K562 (cell line): Measurements from ENCODE around the gene HINT3. TPM values are rescaled to one million over a fixed set of nuclear protein-coding genes. Genes with fewer than 3 reads are reported as not detected.

Experiments used
- ATF7 ChIP-seq: fragments of 450-650 bp; IDR thresholded peaks from 2 replicates; pipeline ENCODE4 v1.7.1; 2014; ENCODE audit warnings: mild to moderate bottlenecking, moderate library complexity
- BACH1 ChIP-seq: fragments of 200-800 bp; sonication (Bioruptor generic); IDR thresholded peaks from 2 replicates; pipeline ENCODE4 v1.6.1; 2016; ENCODE audit warnings: missing genetic modification characterization, missing compliant biosample characterization
- C11orf30 ChIP-seq: fragments of 450-650 bp; IDR thresholded peaks from 2 replicates; pipeline ENCODE4 v1.6.1; 2016; ENCODE audit warnings: low read depth, mild to moderate bottlenecking
- DPF2 ChIP-seq: fragments of 450-650 bp; IDR thresholded peaks from 2 replicates; pipeline ENCODE4 v1.6.1; 2016
- FOSL1 ChIP-seq: fragments of 200-800 bp; sonication (Bioruptor generic); conservative IDR thresholded peaks from 2 replicates; pipeline ENCODE4 v1.6.1; 2016; ENCODE audit warnings: missing genetic modification characterization, missing compliant biosample characterization
- JUND ChIP-seq, 2 experiments: IDR thresholded peaks; 2 replicates in 1 of 2; 3 replicates in 1 of 2; pipeline ENCODE4 v1.6.1; 2011; ENCODE audit warnings: borderline replicate concordance in 2 of 2, low read depth in 2 of 2, low read length in 2 of 2, improper control_type of control experiment in 1 of 2, missing biosample characterization in 1 of 2, missing genetic modification characterization in 1 of 2, missing genetic modification reagents in 1 of 2
- RB1 ChIP-seq: fragments of 450-650 bp; IDR thresholded peaks from 2 replicates; pipeline ENCODE4 v1.6.1; 2017; ENCODE audit warnings: low read depth, mild to moderate bottlenecking
- SMAD4 ChIP-seq: fragments of 250-450 bp; sonication (Bioruptor Pico); conservative IDR thresholded peaks from 2 replicates; pipeline ENCODE4 v1.8.0; 2021; ENCODE audit warnings: inconsistent platforms, mild to moderate bottlenecking, moderate library complexity
- ZKSCAN3 ChIP-seq: fragments of 250-450 bp; sonication (Bioruptor Pico); IDR thresholded peaks from 2 replicates; pipeline ENCODE4 v1.4.0; 2020
- ZNF609 ChIP-seq: sonication (generic); formaldehyde crosslinking; IDR thresholded peaks from 2 replicates; pipeline ENCODE4 v1.8.1; 2023; ENCODE audit warnings: missing genetic modification reagents, mild to moderate bottlenecking, borderline replicate concordance
- polyA plus RNA-seq, 8 experiments: library from polyadenylated mRNA; depleted of rRNA in 4 of 8; stranded (reverse) in 5 of 8; unstranded in 3 of 8; fragments of >200 nt; fragmentation: Nextera tagmentation in 2 of 8; fragmentation: Illumina TruSeq in 1 of 8; extraction: Ambion mirVana in 2 of 8; extraction: Trizol in 1 of 8; gene quantifications; 2 replicates each; pipeline versions ENCODE4 v1.2.1 to v1.2.3, GENCODE V29; 2011 to 2014; ENCODE audit warnings: inconsistent platforms in 1 of 8, missing spikeins in 1 of 8
- total RNA-seq, 7 experiments: library from RNA; depleted of rRNA in 6 of 7; stranded (reverse); fragments of >200 nt in 6 of 7; fragmentation: Illumina TruSeq in 2 of 7; extraction: Trizol in 2 of 7; gene quantifications; 2 replicates each; pipeline versions ENCODE4 v1.2.1 to v1.2.3, GENCODE V29; 2011 to 2021; ENCODE audit warnings: low replicate concordance in 1 of 7
- TF ChIP-seq, protein P1 (sequence below), 2 experiments: fragments of 450-650 bp in 1 of 2; sonication (generic) in 1 of 2; formaldehyde crosslinking in 1 of 2; IDR thresholded peaks in 1 of 2; conservative IDR thresholded peaks in 1 of 2; 2 replicates each; pipeline versions ENCODE4 v1.6.1 to v1.8.1; 2016 to 2023; ENCODE audit warnings: mild to moderate bottlenecking in 2 of 2, moderate library complexity in 2 of 2, inconsistent platforms in 1 of 2, missing genetic modification reagents in 1 of 2

The HINT3 gene
- total and polyA plus RNA-seq, 9 of the 15 experiments (the other 6 are each of a cell fraction or from before 2014, with no cell fraction given), result 1.4 to 16.6 (median 10.8) TPM

DNA sequence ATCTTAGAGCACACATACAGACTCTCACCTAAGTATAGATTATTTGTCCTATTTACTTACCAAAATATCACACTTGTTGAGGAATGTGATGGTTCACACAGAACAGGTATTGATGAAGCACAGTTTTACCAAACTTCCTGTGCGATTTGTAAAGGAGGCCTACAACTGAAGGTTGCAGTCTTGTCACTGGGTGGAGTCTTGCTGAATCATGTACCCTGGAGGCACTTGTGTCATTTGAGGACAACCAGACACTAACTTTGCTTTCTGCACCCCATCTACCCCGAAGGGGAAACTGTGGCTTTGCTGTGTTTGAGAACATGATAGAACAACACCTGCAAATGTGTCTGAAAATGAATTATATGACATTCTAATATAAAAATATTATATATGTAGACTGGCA is 32.4 kb upstream of the HINT3 start (continued):
- TF ChIP-seq ZNF609 (CRISPR knock-in tag) (no peak), ATF7 (peak; percentile 12; the same call in 1 of the 2 replicates), FOSL1 (peak; percentile 13; the same call in 1 of the 2 replicates), SMAD4 (CRISPR knock-in tag) (peak; percentile 38), JUND (IDR thresholded peaks at IDR 0.05; ENCODE audit: borderline replicate concordance, low read depth, low read length) (peak; percentile 60; the same call in 1 of the 2 replicates), JUND (tag; IDR thresholded peaks at IDR 0.05; ENCODE audit: borderline replicate concordance, low read depth, low read length) (peak; percentile 75; the same call in 2 of the 3 replicates), RB1 (no peak), ZKSCAN3 (CRISPR knock-in tag) (no peak), C11orf30 (peak; percentile 88), BACH1 (tag) (peak; percentile 19; the same call in 1 of the 2 replicates), DPF2 (peak; percentile 69)
- TF ChIP-seq, protein P1, sequence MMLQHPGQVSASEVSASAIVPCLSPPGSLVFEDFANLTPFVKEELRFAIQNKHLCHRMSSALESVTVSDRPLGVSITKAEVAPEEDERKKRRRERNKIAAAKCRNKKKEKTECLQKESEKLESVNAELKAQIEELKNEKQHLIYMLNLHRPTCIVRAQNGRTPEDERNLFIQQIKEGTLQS (IDR thresholded peaks at IDR 0.05), result no peak
- TF ChIP-seq, protein P1 (CRISPR knock-in tag; conservative IDR thresholded peaks at IDR 0.05), result no peak
